ENCODE measurements around the gene KLHL12. TPM values are rescaled to one million over a fixed set of nuclear protein-coding genes. Genes with fewer than 3 reads are reported as not detected.
"Not testable (repeated sequence)": the region's sequence is repeated elsewhere in the genome, so short reads cannot be mapped to it uniquely, and the experiment has no call there.

KLHL12 gene
- total RNA-seq, 2 donors from 2014 or later: 34.4 to 39.4 TPM

DNA sequence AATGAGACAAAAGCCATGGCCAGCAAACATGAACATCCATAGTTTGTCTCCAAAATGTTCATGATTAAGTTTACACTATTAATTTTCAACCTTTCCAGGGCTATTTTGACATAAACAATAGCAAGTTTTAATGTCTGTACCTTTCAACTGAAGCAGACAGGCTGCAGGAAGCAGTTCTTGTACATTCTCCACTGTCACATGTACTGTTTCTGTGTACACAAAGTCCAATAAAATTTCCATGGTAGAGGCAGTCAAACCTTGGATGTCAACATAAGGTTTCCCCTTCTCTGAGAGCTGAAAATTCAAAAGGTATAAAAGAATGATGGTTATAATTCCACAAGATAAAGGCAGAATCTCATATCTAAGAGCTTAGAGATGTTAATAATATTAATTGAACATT lies 7.4 kb downstream of the KLHL12 start:
- no peak for DNase-seq
- peaks cover 48% of the 10 kb centered on the region for H3K36me3 Mint-ChIP-seq (ENCODE audit: low read depth)
- H3K27ac Mint-ChIP-seq: no peak overlapping the region
- no peaks in the 10 kb centered on the region for H3K27me3 Mint-ChIP-seq (ENCODE audit: insufficient read depth)
- Histone ChIP-seq H3K4me3 (ENCODE audit: low read length) (no peak overlapping the region), H3K27ac (ENCODE audit: low read depth, low read length) (no peak overlapping the region), H3K9ac (ENCODE audit: extremely low read depth, low read length, poor library complexity, severe bottlenecking) (no peak overlapping the region), H3K36me3 (ENCODE audit: control insufficient read depth, insufficient read depth, low read length) (peaks cover 68% of the 10 kb centered on the region), H3K27me3 (ENCODE audit: control insufficient read depth, insufficient read depth, low read length, poor library complexity, severe bottlenecking) (no peaks in the 10 kb centered on the region), H3K4me1 (ENCODE audit: control insufficient read depth, insufficient read depth, low read length) (no peaks in the 10 kb centered on the region), H3K9me3 (ENCODE audit: control insufficient read depth, low read length) (no peaks in the 10 kb centered on the region)
- TF ChIP-seq, protein P1, sequence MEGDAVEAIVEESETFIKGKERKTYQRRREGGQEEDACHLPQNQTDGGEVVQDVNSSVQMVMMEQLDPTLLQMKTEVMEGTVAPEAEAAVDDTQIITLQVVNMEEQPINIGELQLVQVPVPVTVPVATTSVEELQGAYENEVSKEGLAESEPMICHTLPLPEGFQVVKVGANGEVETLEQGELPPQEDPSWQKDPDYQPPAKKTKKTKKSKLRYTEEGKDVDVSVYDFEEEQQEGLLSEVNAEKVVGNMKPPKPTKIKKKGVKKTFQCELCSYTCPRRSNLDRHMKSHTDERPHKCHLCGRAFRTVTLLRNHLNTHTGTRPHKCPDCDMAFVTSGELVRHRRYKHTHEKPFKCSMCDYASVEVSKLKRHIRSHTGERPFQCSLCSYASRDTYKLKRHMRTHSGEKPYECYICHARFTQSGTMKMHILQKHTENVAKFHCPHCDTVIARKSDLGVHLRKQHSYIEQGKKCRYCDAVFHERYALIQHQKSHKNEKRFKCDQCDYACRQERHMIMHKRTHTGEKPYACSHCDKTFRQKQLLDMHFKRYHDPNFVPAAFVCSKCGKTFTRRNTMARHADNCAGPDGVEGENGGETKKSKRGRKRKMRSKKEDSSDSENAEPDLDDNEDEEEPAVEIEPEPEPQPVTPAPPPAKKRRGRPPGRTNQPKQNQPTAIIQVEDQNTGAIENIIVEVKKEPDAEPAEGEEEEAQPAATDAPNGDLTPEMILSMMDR (conservative IDR thresholded peaks at IDR 0.05): no peak
- no peaks in the 10 kb centered on the region for H3K4me1 Mint-ChIP-seq
- no peaks in the 10 kb centered on the region for H3K9me3 Mint-ChIP-seq
- no peak overlapping the region for H3K4me3 Mint-ChIP-seq

DNA sequence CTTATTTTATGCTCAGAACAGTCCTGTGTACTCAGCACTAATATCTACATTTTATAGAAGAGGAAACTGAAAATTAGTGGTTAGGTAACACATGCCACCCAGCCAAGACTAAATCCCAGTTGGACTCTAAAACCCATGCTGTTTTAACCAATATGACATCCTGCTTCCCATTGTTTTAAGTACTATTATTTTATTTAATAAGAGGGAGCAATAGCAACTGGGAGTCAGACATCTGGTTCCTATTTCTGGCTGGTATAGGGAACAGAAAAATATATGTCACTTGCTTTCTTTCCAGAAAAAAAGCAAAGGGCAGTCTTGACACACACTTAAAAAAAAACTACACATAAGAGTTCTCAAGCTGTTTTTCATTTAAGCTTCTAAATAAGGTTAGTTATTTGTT lies 11.9 kb downstream of the KLHL12 start:
- Mint-ChIP-seq H3K4me1 (no peaks in the 10 kb centered on the region), H3K27me3 (ENCODE audit: insufficient read depth) (no peaks in the 10 kb centered on the region)

DNA sequence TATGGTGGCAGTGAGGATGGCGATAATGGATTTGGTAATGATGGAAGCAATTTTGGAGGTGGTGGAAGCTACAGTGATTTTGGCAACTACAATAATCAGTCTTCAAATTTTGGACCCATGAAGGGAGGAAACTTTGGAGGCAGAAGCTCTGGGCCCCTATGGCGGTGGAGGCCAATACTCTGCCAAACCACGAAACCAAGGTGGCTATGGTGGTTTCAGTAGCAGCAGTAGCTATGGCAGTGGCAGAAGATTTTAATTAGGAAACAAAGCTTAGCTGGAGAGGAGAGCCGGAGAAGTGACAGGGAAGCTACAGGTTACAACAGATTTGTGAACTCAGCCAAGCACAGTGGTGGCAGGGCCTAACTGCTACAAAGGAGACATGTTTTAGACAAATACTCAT lies 14.6 kb downstream of the KLHL12 start:
- WGBS, 2 experiments (ENCODE audit: insufficient coverage in 1 of 2, insufficient read length in 1 of 2): 92 to 100% methylated on average over 3 to 4 of the region's 4 CpGs

More for the DNA sequence above, 11.9 kb downstream of the KLHL12 start:
- Mint-ChIP-seq H3K36me3 (ENCODE audit: low read depth) (peaks cover 64% of the 10 kb centered on the region), H3K27ac (no peak overlapping the region), H3K9me3 (no peaks in the 10 kb centered on the region), H3K4me3 (no peak overlapping the region)
- Histone ChIP-seq H3K9me3 (ENCODE audit: control insufficient read depth, low read length) (no peaks in the 10 kb centered on the region), H3K36me3 (ENCODE audit: control insufficient read depth, insufficient read depth, low read length) (peaks cover 81% of the 10 kb centered on the region), H3K9ac (ENCODE audit: extremely low read depth, low read length, poor library complexity, severe bottlenecking) (no peak overlapping the region), H3K27ac (ENCODE audit: low read depth, low read length) (no peak overlapping the region), H3K4me1 (ENCODE audit: control insufficient read depth, insufficient read depth, low read length) (no peaks in the 10 kb centered on the region), H3K4me3 (ENCODE audit: low read length) (no peak overlapping the region), H3K27me3 (ENCODE audit: control insufficient read depth, insufficient read depth, low read length, poor library complexity, severe bottlenecking) (no peaks in the 10 kb centered on the region)
- TF ChIP-seq, protein P1 (conservative IDR thresholded peaks at IDR 0.05): no peak
- no peak for DNase-seq

DNA sequence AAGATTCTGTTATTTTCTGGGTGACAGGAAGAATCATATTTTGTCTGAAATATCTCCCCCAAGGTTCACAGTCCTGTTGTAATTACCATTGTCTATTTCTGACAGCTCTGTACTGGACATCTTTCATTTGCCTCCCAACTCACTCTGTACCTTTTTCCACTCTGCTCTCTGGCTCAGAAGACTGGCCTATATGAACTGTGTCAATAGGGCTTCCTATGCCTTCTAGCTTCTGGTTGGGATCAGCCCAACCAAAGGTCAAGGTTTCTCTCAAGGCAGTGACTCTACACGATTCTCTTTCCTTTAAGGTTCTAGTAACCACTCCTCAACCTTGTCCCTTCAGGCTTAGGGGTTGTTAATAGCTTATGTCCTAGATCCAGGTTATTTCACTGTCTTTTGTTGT lies 17.5 kb downstream of the KLHL12 start:
- Mint-ChIP-seq H3K4me1 (peaks cover 2% of the 10 kb centered on the region), H3K27ac (no peak overlapping the region), H3K9me3 (no peaks in the 10 kb centered on the region), H3K36me3 (ENCODE audit: low read depth) (peaks cover 60% of the 10 kb centered on the region), H3K27me3 (ENCODE audit: insufficient read depth) (no peaks in the 10 kb centered on the region), H3K4me3 (no peak overlapping the region)
- Histone ChIP-seq H3K4me1 (ENCODE audit: control insufficient read depth, insufficient read depth, low read length) (no peaks in the 10 kb centered on the region), H3K9ac (ENCODE audit: extremely low read depth, low read length, poor library complexity, severe bottlenecking) (no peak overlapping the region), H3K9me3 (ENCODE audit: control insufficient read depth, low read length) (peaks cover 4% of the 10 kb centered on the region), H3K27me3 (ENCODE audit: control insufficient read depth, insufficient read depth, low read length, poor library complexity, severe bottlenecking) (no peaks in the 10 kb centered on the region), H3K27ac (ENCODE audit: low read depth, low read length) (no peak overlapping the region), H3K4me3 (ENCODE audit: low read length) (no peak overlapping the region), H3K36me3 (ENCODE audit: control insufficient read depth, insufficient read depth, low read length) (peaks cover 63% of the 10 kb centered on the region)
- WGBS, 2 experiments (ENCODE audit: insufficient coverage in 1 of 2, insufficient read length in 1 of 2): 82 to 89% methylated on average over 1 of the region's 1 CpG
- no peak for DNase-seq
- TF ChIP-seq, protein P1 (conservative IDR thresholded peaks at IDR 0.05): no peak

More for the DNA sequence above, 14.6 kb downstream of the KLHL12 start:
- not testable (repeated sequence) for H3K9me3 Mint-ChIP-seq; H3K4me3 ChIP-seq (ENCODE audit: low read length); H3K27ac Mint-ChIP-seq; H3K9me3 ChIP-seq (ENCODE audit: control insufficient read depth, low read length); H3K27me3 Mint-ChIP-seq (ENCODE audit: insufficient read depth); H3K4me1 Mint-ChIP-seq; H3K4me1 ChIP-seq (ENCODE audit: control insufficient read depth, insufficient read depth, low read length); H3K27me3 ChIP-seq (ENCODE audit: control insufficient read depth, insufficient read depth, low read length, poor library complexity, severe bottlenecking); H3K9ac ChIP-seq (ENCODE audit: extremely low read depth, low read length, poor library complexity, severe bottlenecking); DNase-seq; H3K27ac ChIP-seq (ENCODE audit: low read depth, low read length); H3K4me3 Mint-ChIP-seq
- H3K36me3 Mint-ChIP-seq (ENCODE audit: low read depth): peaks cover 60% of the 10 kb centered on the region
- H3K36me3 ChIP-seq (ENCODE audit: control insufficient read depth, insufficient read depth, low read length): peaks cover 84% of the 10 kb centered on the region

Data from endodermal cell (in vitro differentiated cells).